D721Med (cell line): ENCODE data around the gene PCSK4.
A peak's percentile ranks its signal among the peaks of the same experiment; 100 is the strongest.

Experiments used
- DNase-seq: peaks from one replicate; pipeline ENCODE4 v3.0.0; 2011; ENCODE audit warnings: low spot score; ENCODE audit not compliant: insufficient read length
- FAIRE-seq: peaks from 2 replicates; lab custom pipeline; 2011; peaks lifted over from hg19 to GRCh38; lab: Jason Lieb, UNC
- TF ChIP-seq, protein P1 (sequence below): IDR thresholded peaks from 2 replicates; pipeline ENCODE4 v1.5.1; 2012; ENCODE audit warnings: mild to moderate bottlenecking, control low read depth; ENCODE audit not compliant: insufficient read depth; ENCODE audit errors: missing control alignments

PCSK4 gene

GRCh38 chr19:1457031-1457739 lies 33.0 kb downstream of the PCSK4 start:
- DNase-seq, result no peak

GRCh38 chr19:1456121-1456900 lies 33.8 kb downstream of the PCSK4 start:
- no peak for FAIRE-seq
- no peak for DNase-seq

More at GRCh38 chr19:1457031-1457739, 33.0 kb downstream of the PCSK4 start:
- TF ChIP-seq, protein P1, sequence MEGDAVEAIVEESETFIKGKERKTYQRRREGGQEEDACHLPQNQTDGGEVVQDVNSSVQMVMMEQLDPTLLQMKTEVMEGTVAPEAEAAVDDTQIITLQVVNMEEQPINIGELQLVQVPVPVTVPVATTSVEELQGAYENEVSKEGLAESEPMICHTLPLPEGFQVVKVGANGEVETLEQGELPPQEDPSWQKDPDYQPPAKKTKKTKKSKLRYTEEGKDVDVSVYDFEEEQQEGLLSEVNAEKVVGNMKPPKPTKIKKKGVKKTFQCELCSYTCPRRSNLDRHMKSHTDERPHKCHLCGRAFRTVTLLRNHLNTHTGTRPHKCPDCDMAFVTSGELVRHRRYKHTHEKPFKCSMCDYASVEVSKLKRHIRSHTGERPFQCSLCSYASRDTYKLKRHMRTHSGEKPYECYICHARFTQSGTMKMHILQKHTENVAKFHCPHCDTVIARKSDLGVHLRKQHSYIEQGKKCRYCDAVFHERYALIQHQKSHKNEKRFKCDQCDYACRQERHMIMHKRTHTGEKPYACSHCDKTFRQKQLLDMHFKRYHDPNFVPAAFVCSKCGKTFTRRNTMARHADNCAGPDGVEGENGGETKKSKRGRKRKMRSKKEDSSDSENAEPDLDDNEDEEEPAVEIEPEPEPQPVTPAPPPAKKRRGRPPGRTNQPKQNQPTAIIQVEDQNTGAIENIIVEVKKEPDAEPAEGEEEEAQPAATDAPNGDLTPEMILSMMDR, result no peak
- FAIRE-seq, result no peak

DNA sequence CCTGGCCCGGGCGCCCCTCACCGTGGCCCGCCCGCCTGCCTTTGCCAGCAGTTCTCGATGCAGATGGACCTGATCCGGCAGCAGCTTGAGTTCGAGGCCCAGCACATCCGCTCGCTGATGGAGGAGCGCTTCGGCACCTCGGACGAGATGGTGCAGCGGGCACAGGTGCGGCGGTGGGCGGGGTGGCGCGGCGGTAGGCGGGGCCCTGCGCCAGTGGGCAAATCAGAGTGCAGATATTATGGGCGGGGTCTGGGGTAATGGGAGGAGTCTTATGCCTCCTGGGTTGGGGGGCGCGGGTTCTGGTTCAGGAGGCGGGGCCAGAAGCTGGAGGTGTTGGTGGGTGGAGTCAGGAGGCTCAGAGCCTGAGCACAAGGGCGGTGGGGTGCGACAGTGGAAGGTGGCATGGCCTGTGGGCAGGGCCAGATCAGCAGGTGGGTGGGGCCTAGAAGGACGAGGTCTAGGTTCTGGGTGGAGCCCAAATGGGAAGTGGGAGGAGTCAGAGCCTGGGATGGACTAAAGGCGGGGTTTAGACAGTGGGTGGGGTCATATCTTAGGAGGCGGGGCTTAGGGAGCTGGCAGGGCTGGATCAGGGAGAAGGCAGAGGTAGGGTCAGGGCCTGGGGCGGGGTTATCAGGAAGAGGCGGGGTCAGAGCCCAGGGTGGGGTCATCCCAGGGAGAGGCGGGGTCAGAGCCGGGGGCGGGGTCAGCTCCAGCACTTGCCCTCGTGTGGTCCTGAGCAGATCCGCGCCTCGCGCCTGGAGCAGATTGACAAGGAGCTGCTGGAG lies 34.6 kb downstream of the PCSK4 start:
- DNase-seq (peak; percentile 77), FAIRE-seq (no peak)
- TF ChIP-seq, protein P1, result no peak

More at GRCh38 chr19:1456121-1456900, 33.8 kb downstream of the PCSK4 start:
- TF ChIP-seq, protein P1, result no peak

DNA sequence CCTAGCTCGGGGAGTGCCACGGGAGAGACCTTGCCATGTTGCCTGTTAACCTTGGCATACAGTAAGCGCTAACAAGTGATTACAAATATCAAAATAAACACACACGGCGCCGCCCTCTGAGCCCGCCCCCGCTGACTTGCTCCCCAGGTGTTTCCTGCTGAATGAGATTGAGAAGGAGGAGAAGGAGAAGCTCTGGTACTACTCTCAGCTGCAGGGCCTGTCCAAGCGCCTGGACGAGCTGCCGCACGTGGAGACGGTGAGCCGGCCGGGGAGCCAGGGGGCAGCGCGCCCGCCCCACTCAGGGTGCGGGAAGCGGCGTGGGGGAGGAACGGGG lies 35.2 kb downstream of the PCSK4 start:
- TF ChIP-seq, protein P1, result no peak
- FAIRE-seq (no peak), DNase-seq (no peak)

- DNase-seq (no peak), FAIRE-seq (no peak)
- TF ChIP-seq, protein P1, result no peak
These were observed 36.4 kb downstream of the PCSK4 start for GRCh38 chr19:1453525-1454364.

- DNase-seq, result no peak
- TF ChIP-seq, protein P1, result no peak
- no peak for FAIRE-seq
These were observed 37.2 kb downstream of the PCSK4 start for GRCh38 chr19:1452802-1453524.
